GM04504 (cell line): Measurements from ENCODE around the gene RIN3.

Experiments
- DNase-seq: peaks from one replicate; pipeline ENCODE4 v3.0.0-alpha.2; 2012; ENCODE audit warnings: low read depth

Gene RIN3

DNA sequence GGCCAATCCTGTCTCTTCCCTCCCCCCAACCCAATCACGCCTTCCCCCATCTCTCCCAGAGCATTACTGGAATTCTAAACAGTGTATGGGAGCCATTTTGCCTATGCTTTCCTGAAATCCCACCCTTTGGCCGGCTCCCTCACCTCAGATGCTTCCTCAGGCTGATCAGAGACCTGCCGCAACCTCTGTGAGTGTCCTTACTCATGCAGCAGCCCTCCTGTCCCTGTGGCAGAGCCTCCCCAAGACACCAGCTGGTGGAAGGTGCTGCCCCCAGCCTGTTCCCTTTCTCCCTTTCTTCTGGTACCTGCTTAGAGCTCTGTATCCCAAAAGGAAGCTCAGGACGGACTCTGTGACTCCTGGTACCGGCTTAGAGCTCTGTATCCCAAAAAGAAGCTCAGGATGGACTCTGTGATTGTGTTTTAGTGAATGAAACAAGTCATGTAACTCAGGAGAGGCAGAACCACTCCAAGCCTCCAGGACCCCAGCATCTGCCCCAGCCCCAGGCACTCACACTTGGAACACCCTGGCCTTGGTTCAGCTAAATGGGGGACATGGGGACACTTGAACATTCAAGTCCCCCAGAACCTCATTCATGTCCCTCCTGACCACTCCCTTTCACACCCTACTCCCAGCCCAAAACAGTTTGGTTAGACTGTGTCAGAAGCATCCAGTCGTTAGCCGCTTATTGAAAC lies 29.3 kb upstream of the RIN3 start:
- DNase-seq, result no peak

- DNase-seq, result no peak
Observed at GRCh38 chr14:92486881-92487280, 26.7 kb upstream of the RIN3 start.

DNA sequence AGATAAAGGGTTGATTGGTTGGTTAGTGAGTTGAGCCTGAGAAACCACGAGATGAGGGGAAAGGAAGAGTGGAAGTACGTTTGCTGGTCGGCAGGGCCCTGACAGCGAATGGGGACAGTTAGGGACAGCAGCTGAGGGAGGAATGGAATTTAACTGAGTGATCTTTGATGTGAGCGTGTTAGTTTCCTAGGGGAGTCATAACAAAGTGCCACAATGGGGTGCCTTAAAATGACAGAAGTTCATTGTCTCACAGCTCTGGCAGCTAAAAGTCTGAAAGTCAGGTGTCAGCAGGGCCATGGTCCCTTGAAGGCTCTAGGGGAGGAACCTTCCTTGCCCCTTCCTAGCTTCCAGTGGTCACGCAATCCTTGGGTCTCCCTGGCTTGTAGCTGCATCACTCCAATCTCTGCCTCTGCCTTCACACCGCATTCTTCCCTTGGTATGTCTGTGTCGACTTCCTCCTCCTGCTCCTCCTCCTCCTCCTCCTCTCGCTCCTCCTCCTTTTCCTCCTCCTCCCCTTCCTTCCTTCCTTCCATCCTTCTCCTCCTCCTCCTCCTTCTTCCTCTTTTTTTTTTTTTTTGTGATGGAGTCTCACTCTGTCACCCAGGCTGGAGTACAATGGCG lies 26.0 kb upstream of the RIN3 start:
- DNase-seq, result no peak

DNA sequence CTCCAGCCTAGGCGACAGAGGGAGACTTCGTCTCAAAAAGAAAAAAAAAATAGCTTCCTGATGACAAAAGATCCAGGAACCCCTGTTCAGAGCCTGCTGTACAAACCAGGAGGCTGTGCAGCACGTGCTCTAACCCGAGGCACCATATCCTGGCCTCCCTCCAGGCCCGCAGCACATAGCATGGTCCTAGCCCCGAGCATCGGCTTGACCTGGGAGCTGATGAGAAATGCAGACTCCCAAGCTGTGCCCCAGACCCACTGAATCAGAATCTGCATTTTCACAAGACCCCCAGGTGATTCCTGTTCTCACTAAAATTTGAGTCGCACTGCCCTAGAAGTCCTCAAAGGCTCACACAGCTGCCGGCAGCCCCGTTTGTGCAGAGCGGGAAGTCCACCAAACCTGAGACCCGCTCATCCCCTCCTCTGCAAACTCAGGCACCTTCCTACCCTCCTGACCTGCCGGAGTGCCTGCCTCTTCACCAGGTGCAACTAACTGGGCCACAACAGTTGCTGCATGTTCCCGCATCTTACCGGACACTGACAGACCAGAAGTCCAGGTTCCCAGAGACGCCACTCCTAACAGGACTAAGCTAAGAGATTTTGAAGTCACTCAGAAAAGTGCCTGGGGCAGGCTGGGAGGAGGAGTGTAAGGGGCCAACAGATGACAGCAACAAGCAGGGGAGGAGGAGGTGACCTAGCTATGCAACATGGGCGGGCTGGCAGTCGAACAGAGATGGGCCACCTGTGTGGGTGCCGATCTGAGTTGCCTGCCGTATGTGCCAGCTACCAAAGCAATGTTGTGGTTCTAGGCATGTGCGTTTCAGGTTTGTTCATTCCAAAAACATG lies 24.0 kb upstream of the RIN3 start:
- DNase-seq, result no peak

- no peak for DNase-seq
Observed at GRCh38 chr14:92490239-92490959, 23.2 kb upstream of the RIN3 start.

- no peak for DNase-seq
Observed at GRCh38 chr14:92491782-92492181, 21.8 kb upstream of the RIN3 start.

- no peak for DNase-seq
Observed at GRCh38 chr14:92492258-92492657, 21.3 kb upstream of the RIN3 start.

GRCh38 chr14:92493024-92493423 lies 20.6 kb upstream of the RIN3 start:
- no peak for DNase-seq

DNA sequence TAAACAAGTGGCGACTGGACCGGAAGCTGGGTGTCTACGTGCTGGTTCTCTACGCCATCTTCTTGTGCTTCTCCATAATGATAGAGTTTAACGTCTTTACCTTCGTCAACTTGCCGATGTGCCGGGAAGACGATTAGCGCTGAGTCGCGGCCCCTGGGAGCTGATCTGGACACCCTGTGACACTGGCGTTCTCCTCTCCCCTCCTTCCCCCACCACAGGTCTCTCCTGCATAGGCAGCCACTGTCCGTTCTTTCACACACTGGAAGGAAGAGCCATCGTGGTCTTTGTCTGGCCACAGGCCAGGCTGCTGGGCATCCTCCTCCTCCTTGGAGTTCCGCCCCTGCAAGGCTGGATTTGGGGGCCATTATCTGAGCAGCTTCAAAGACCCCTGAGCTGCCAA lies 20.1 kb upstream of the RIN3 start:
- DNase-seq, result no peak

DNA sequence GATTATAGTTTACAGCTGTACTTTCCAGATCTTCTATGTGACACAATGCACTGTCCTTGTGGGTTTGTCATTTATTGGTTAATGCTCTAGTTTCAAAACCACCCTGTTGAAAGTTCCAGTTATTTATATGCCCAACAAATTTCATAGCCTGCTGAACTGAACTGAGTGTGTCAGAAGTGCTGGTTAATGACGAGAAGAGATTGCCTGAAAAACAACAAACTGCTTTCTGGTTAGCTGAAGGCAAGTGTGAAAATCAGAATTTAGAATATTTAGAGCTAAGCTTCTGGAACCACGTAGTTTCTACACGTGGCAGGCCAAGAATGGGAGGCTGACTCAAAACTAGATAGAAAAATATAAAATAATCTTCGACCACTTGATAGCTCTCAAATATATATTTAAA lies 19.1 kb upstream of the RIN3 start:
- DNase-seq, result no peak

DNA sequence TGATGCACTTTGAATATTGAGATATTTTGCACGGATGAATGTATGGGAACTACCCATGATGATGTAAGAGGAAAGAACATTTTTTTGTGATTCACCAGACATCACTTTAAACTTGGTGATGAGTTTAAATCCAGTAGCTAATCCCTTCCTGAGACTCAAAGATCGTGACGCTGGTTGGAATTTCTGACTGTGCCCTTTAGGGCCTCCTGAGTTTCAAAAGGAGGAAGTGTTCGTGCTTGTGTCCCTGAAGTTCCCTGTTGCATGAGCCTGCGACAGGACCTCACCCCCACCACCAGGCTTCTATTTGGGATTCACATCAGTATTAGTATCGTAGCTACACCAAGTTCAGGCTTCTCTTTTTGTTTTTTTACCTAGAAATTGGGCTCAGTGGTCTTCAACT lies 18.6 kb upstream of the RIN3 start:
- DNase-seq, result no peak

GRCh38 chr14:92496191-92496857 lies 17.3 kb upstream of the RIN3 start:
- DNase-seq, result no peak

DNA sequence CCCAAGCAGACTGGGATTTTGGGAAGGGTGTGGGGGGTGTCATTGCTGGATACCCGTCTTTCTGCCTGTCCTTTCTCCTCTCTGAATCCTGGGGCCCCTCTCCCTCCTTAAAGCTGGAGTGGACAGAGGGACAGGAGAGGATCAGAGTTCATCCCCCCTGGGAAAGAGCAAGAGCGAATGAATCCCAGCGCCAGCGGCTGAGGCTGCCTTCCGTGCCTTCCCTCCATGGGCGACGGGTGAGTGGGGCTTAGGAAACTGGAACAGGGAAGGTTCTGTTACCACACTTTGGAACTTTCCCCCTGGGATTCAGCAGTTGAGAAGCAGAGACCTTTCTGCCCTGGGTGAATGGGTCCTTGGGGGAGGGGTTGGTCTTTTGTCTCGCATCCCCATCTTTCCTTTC lies 16.2 kb upstream of the RIN3 start:
- no peak for DNase-seq

DNA sequence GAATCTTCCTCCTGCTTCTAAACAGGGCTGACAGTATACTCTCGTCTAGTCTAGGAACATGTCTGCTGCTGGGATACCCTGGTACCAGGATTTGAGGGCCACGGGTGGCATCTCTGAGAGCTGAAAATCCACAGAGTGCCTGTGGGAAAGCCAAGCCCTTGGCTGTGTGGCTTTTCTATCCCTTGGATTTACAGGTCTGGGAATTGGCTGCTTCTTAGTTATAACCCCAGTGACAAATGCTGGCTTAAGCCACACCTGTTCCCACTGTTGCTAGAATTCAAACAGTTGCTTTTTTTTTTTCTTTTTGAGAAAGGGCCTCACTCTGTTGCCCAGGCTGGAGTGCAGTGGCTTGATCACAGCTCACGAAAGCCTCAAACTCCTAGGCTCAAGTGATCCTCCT lies 14.3 kb upstream of the RIN3 start:
- DNase-seq, result no peak

DNA sequence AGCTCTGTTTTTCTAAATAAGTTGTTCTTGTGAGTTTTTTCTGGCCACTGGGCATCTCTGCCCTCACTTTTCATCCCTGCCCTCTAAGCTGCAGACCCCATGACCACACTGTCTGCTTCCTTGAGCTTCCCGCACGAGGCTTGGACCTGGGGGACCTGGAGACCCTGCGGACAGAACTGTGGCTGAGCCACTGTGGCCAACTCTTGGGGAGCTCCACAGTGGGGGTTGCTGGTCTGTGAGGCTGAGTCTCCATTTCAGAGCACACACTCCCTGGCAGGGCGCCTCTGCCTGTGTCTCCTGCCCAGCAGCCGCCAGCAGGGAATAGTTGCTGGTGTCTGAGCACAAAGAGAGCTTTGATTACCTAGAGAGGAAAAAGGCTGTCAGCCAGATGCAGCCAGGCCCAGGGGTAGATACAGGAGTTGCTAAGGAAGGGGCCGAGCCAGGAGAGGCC lies 13.1 kb upstream of the RIN3 start:
- no peak for DNase-seq

- DNase-seq, result peak; percentile 76
Observed at GRCh38 chr14:92501891-92502351, 11.7 kb upstream of the RIN3 start.

GRCh38 chr14:92502541-92503286 lies 10.9 kb upstream of the RIN3 start:
- no peak for DNase-seq

DNA sequence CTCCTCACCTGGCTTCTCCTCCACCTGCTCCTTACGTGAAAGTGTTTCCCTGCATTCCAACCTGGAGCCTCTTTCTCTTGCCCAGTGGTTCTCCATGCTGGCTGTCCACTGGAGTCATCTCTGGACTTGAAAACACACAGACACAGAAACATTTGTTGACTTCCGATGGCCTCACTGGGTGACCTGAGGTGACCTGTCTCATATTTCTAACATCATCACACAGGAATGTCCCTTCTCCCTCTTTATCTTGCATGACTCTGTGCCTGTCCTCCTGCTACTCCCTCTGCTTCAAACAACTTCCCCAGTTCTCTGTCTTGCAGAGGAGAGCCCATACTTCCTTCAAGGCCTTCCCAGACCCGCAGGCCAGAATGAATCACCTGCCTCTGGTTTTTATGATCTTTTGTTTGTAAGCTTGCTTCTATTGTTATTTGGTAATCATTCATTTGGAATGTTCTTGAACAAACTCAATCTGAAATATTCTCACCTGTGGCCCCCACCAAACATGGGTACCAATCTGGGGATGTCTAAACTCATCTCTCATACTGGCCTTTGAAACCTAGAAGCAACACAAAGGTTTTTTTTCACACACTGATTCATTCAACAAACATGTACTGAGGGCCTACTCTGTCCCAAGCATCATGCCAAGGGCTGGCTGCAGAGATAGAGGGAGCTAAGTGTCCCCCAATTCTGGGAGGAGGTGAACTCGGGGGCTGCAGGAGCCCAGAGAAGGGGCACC lies 9.7 kb upstream of the RIN3 start:
- DNase-seq, result peak; percentile 72

- DNase-seq, result no peak
Observed at GRCh38 chr14:92505826-92506225, 7.8 kb upstream of the RIN3 start.

GRCh38 chr14:92506231-92506630 lies 7.3 kb upstream of the RIN3 start:
- DNase-seq, result no peak
